KMS-11 (cell line): ENCODE data around the gene HNRNPA2B1.
A peak's percentile ranks its signal among the peaks of the same experiment; 100 is the strongest.
"Not testable (repeated sequence)": the region's sequence is repeated elsewhere in the genome, so short reads cannot be mapped to it uniquely, and the experiment has no call there.

Experiments used
- H2AFZ ChIP-seq: fragments of 200-600 bp; sonication (generic); 2 replicates; pipeline ENCODE4 v1.6.1; 2016; ENCODE audit warnings: antibody characterized with exemption, mixed run types, low read depth
- H3K27ac ChIP-seq: fragments of 200-600 bp; sonication (generic); 2 replicates; pipeline ENCODE4 v1.6.1; 2016; ENCODE audit warnings: mild to moderate bottlenecking, mixed run types
- H3K27me3 ChIP-seq: fragments of 200-600 bp; sonication (generic); 2 replicates; pipeline ENCODE4 v1.6.1; 2017; ENCODE audit warnings: mild to moderate bottlenecking, low read depth, mixed run types, moderate library complexity; ENCODE audit not compliant: insufficient read depth
- H3K36me3 ChIP-seq: fragments of 200-600 bp; sonication (generic); 2 replicates; pipeline ENCODE4 v1.6.1; 2017; ENCODE audit warnings: mild to moderate bottlenecking, mixed run types; ENCODE audit not compliant: insufficient read depth
- H3K4me1 ChIP-seq: fragments of 200-600 bp; sonication (generic); 2 replicates; pipeline ENCODE4 v1.6.1; 2016; ENCODE audit warnings: mild to moderate bottlenecking, low read depth, mixed run types; ENCODE audit not compliant: poor library complexity, severe bottlenecking
- H3K4me2 ChIP-seq: fragments of 200-600 bp; sonication (generic); 2 replicates; pipeline ENCODE4 v1.7.0; 2016; ENCODE audit warnings: mild to moderate bottlenecking, mixed run types
- H3K4me3 ChIP-seq: fragments of 200-600 bp; sonication (generic); IDR thresholded peaks from 2 replicates; pipeline ENCODE4 v1.6.1; 2017; ENCODE audit warnings: low read depth, low read length, mixed read lengths; ENCODE audit not compliant: insufficient read depth
- H3K79me2 ChIP-seq: fragments of 200-600 bp; sonication (generic); 2 replicates; pipeline ENCODE4 v1.6.1; 2016; ENCODE audit warnings: low read depth, mixed run types; ENCODE audit not compliant: insufficient read depth
- H3K9ac ChIP-seq: fragments of 200-600 bp; sonication (generic); 2 replicates; pipeline ENCODE4 v1.6.1; 2016; ENCODE audit warnings: mild to moderate bottlenecking, mixed run types
- H4K20me1 ChIP-seq: fragments of 200-600 bp; sonication (generic); 2 replicates; pipeline ENCODE4 v1.6.1; 2016; ENCODE audit warnings: mild to moderate bottlenecking, mixed run types; ENCODE audit not compliant: insufficient read depth
- CTCF ChIP-seq: fragments of 200-600 bp; sonication (generic); conservative IDR thresholded peaks from 2 replicates; pipeline ENCODE4 v1.6.1; 2017; ENCODE audit warnings: low read depth, mild to moderate bottlenecking, antibody characterized with exemption, low read length, moderate library complexity, mixed read lengths

The HNRNPA2B1 gene

GRCh38 chr7:26151096-26151495, 49.5 kb downstream of the HNRNPA2B1 start:
- H3K36me3 ChIP-seq: no peaks in the 10 kb centered on the region
- H3K4me1 ChIP-seq: peaks cover 31% of the 10 kb centered on the region
- no peak overlapping the region for H3K9ac ChIP-seq
- H2AFZ ChIP-seq: peak overlapping the region; percentile 95; the same call in 1 of the 2 replicates
- no peaks in the 10 kb centered on the region for H3K27me3 ChIP-seq
- peak overlapping the region; percentile 83 for H3K4me2 ChIP-seq
- H3K27ac ChIP-seq: no peak overlapping the region; the same call in 1 of the 2 replicates
- no peaks in the 10 kb centered on the region for H4K20me1 ChIP-seq
- TF ChIP-seq CTCF: no peak
- no peak overlapping the region for H3K4me3 ChIP-seq
- H3K79me2 ChIP-seq: peaks cover 40% of the 10 kb centered on the region

GRCh38 chr7:26149391-26149977, 51.1 kb downstream of the HNRNPA2B1 start:
- no peaks in the 10 kb centered on the region for H4K20me1 ChIP-seq
- no peaks in the 10 kb centered on the region for H3K27me3 ChIP-seq
- no peak for TF ChIP-seq CTCF
- H2AFZ ChIP-seq: no peak overlapping the region
- H3K4me3 ChIP-seq: no peak overlapping the region
- peaks cover 15% of the 10 kb centered on the region for H3K4me1 ChIP-seq
- no peaks in the 10 kb centered on the region for H3K36me3 ChIP-seq
- peaks cover 24% of the 10 kb centered on the region for H3K79me2 ChIP-seq
- H3K4me2 ChIP-seq: no peak overlapping the region
- no peak overlapping the region for H3K9ac ChIP-seq
- no peak overlapping the region for H3K27ac ChIP-seq

- H3K9ac ChIP-seq, H4K20me1 ChIP-seq, H3K27me3 ChIP-seq, H3K36me3 ChIP-seq, H3K4me2 ChIP-seq, H3K27ac ChIP-seq, H2AFZ ChIP-seq, H3K4me3 ChIP-seq: not testable (repeated sequence)
- Histone ChIP-seq H3K4me1 (peaks cover 12% of the 10 kb centered on the region), H3K79me2 (peaks cover 12% of the 10 kb centered on the region)
These were observed 52.2 kb downstream of the HNRNPA2B1 start for GRCh38 chr7:26148307-26148700.

- not testable (repeated sequence) for H3K79me2 ChIP-seq, H3K4me2 ChIP-seq, H3K36me3 ChIP-seq, H4K20me1 ChIP-seq, H3K9ac ChIP-seq, H3K27ac ChIP-seq, H2AFZ ChIP-seq, H3K4me3 ChIP-seq, H3K27me3 ChIP-seq
- H3K4me1 ChIP-seq: peaks cover 12% of the 10 kb centered on the region
These were observed 52.8 kb downstream of the HNRNPA2B1 start for GRCh38 chr7:26147646-26148306.

GRCh38 chr7:26147030-26147429, 53.5 kb downstream of the HNRNPA2B1 start:
- no peak overlapping the region for H3K9ac ChIP-seq
- H3K4me1 ChIP-seq: peaks cover 12% of the 10 kb centered on the region
- H4K20me1 ChIP-seq: no peaks in the 10 kb centered on the region
- H3K36me3 ChIP-seq: no peaks in the 10 kb centered on the region
- no peaks in the 10 kb centered on the region for H3K27me3 ChIP-seq
- no peak overlapping the region for H3K4me2 ChIP-seq
- no peak overlapping the region for H3K27ac ChIP-seq
- TF ChIP-seq CTCF: no peak
- no peaks in the 10 kb centered on the region; the same call in 1 of the 2 replicates for H3K79me2 ChIP-seq
- H3K4me3 ChIP-seq: no peak overlapping the region
- H2AFZ ChIP-seq: no peak overlapping the region
